AG08395 (cell line): ENCODE results near the gene CNTN4.
"Not testable (repeated sequence)": the region's sequence is repeated elsewhere in the genome, so short reads cannot be mapped to it uniquely, and the experiment has no call there.

Source experiments
- DNase-seq: peaks from one replicate; pipeline ENCODE4 v3.0.0; 2012; ENCODE audit warnings: mixed read lengths, low spot score

CNTN4 gene

GRCh38 chr3:2916640-2917039, 818.0 kb downstream of the CNTN4 start:
- not testable (repeated sequence) for DNase-seq

- no peak for DNase-seq
Measured at GRCh38 chr3:2920103-2920502, 821.4 kb downstream of the CNTN4 start.

DNA sequence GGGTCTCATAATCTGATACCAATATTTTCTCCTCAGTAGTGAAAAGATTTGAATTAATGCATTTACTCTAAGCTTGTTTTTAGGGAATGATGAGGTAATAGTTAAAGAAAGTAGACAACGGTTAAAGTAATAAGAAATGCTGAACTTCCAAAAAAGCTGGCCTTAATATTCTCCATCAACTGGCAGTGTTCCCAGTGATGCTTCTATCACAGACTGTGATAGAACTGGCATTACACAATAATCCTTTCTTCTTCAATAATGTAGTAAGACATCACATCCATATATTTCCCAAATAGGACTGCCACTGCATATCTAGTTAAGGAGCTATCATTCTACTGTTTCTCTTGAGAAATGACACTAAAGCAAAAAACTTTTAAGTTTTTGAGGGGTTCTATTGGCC, 822.8 kb downstream of the CNTN4 start:
- no peak for DNase-seq

DNA sequence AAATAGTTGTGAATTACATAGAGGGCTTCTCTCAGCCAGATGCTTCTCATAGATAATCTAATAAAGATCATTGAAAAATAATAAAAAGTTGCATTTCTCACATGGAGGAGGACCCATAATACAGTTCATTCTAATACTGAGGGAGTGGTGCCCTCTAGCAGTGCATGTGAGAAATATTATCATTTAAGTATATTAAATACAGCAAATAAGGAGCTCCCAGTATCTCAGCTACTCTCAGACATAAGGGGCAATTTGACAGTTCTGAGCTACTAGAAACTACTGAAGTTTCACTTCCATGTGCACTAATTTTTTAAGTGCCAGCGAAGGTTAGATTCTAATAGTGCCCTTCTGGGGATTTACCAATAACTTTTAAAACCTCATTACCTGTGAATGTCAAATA, 823.2 kb downstream of the CNTN4 start:
- no peak for DNase-seq

- no peak for DNase-seq
Measured at GRCh38 chr3:2923390-2923789, 824.7 kb downstream of the CNTN4 start.

- no peak for DNase-seq
Measured at GRCh38 chr3:2927259-2927658, 828.6 kb downstream of the CNTN4 start.

- DNase-seq, result no peak
Measured at GRCh38 chr3:2929574-2929973, 830.9 kb downstream of the CNTN4 start.

DNA sequence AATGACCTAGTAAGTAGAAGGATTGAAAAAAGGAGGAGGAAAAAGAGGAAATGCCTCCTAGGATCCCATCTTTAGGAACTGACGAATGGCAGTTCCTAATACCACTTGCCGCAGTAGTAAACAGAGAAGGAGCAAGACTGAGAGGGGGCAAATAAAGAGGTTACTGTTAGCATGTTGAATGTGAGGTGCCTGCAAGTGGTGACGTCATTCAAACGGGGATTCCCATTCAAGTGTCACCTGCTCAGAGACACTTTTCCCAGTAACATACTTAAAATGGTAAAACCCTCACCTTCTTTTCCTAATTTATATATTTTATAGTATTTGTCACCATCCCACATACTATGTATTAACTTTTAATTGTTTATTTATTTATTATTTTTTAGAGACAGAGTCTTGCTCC, 832.6 kb downstream of the CNTN4 start:
- no peak for DNase-seq

DNA sequence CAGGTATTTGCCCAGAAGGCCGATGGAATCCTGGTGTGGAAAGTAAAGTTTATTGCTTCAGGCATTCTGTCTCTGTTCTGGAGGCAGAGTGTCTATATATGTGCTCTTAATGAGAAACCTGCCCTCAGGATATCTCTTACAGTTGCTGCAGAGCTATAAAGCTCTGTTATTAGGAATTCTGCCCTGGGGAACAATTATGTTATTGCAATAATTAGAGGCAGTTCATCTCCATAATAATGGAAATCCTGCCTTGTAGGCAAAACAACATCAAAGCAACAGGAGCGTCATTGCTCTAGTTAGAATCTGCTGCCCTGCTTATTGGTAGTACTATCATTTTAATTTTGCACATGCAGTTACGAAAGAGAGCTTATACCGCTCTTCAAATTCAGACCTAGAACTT, 835.9 kb downstream of the CNTN4 start:
- no peak for DNase-seq

GRCh38 chr3:2937055-2937454, 838.4 kb downstream of the CNTN4 start:
- DNase-seq, result no peak

GRCh38 chr3:2937592-2937991, 838.9 kb downstream of the CNTN4 start:
- no peak for DNase-seq

DNA sequence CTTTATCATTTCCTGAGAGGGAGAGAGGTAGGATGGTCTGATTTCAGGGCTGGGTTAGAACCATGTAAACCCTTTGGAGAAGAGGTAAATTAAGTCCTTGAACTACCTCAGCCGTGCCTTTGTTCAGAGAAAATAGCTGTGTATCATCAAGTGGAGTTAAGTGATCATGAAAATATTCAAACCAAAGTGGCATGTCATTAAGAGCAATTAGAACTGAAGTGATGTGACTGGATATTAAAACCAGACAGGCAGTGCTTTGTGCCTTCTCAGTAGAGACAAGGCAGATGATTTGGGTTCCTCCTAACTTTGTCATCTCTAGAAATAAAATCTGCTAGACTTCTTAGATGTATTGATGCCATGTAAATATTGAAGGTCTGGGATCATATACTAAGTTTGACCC, 840.0 kb downstream of the CNTN4 start:
- DNase-seq, result no peak

DNA sequence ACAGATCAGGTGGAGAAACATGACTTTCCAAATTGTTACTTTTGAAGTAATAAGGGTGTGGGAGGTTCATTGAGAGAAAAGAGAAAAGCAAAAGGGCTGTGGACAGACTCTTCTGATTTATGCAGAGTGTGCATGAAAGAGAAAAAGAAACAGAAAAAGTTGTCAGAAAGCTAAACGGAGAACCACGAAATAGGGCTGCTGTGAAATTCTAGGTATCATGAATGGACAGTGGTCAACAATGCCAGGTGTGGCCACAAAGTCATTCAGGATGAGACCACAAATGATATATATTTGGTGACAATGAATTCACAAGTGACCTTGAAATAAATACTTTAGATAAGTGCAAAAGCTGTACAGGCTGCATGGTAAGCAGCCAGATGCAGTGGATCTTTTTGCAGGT, 841.4 kb downstream of the CNTN4 start:
- DNase-seq, result no peak

GRCh38 chr3:2944628-2945027, 846.0 kb downstream of the CNTN4 start:
- DNase-seq, result no peak

- no peak for DNase-seq
Measured at GRCh38 chr3:2945121-2945520, 846.5 kb downstream of the CNTN4 start.

- no peak for DNase-seq
Measured at GRCh38 chr3:2947536-2947935, 848.9 kb downstream of the CNTN4 start.

DNA sequence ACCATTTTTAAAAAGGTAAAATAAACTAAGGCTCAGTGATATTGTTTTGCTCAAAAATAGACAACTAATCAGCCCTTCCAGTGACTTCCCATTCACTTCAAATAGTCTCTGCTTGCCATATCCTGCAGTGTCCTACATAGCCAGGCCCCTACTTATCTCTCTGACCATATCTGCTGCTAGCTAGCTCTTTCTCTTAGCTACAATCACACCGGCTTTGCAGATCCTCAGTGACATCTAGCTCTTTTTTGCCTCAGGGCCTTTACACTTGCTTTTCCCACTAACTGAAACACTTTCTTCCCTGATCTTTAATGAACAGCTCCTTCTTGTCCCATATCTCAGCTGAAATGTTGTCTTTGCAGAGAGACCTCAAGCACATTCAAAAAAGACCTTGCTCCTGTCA, 850.2 kb downstream of the CNTN4 start:
- DNase-seq, result no peak

GRCh38 chr3:2950159-2950558, 851.5 kb downstream of the CNTN4 start:
- DNase-seq, result no peak

DNA sequence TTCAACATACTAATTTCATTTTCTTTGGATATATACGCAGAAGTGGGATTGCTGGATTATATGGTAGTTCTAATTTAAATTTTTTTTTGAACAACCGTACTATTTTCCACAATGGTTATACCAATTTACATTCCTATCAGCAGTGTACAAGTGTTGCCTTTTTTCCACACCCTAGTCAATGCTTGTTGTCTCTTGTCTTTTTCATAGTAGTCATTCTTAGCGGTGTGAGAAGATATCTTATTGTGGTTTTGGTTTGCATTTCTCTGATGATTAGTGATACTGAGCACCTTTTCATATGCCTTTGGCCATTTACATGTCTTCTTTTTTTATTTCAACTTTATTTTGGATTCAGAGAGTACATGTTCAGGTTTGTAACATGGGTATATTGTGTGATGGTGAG, 858.4 kb downstream of the CNTN4 start:
- DNase-seq, result no peak

GRCh38 chr3:2958551-2958950, 859.9 kb downstream of the CNTN4 start:
- no peak for DNase-seq

DNA sequence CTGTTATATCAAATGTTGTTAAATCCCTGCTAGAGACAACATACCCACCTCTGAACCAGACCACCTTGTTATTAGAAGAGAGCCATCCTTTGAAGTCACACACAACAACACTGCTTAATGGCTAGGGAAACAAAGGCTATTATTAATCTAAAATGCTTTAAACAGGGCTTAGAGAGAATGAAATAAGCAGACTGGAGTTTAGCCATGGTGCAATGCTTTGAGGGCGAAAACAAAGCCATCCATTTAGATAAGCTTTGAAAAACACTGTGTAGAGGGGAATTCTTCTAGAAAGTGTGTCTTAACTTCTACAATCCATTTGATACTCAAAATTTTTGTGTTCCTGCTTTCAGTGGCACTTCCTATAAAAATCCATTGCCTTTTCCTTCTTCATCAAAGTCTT, 862.9 kb downstream of the CNTN4 start:
- DNase-seq, result no peak

GRCh38 chr3:2967871-2968270, 869.2 kb downstream of the CNTN4 start:
- DNase-seq, result no peak

DNA sequence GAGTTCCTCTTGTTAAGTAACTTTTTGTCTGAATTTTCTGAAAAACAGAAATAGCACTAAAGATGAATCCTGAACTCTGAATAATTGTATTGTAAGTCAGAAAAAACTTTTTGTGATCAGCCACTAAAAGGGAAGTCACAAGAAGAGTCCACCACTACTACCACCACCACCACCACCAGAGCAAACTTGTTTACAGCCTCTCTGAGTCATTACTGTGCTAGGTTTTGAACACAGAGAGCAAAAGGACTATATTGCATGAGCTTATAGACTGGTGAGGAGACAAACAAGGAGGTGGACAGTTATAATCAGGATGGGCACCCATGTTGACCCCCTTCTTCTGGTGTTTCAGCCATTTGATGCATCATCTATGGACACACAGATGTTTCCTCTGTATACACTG, 869.8 kb downstream of the CNTN4 start:
- no peak for DNase-seq

GRCh38 chr3:2976212-2976611, 877.5 kb downstream of the CNTN4 start:
- no peak for DNase-seq

- DNase-seq, result no peak
Measured at GRCh38 chr3:2976796-2977195, 878.1 kb downstream of the CNTN4 start.
